ENCODE results near the gene HTRA3.

- no peak for TF ChIP-seq CTCF (conservative IDR thresholded peaks at IDR 0.05; ENCODE audit: low read depth, low read length)
- TF ChIP-seq EZH2phosphoT487 (IDR thresholded peaks at IDR 0.05; ENCODE audit: borderline replicate concordance, low read length), result no peak
Measured at GRCh38 chr4:8245884-8246833, 23.4 kb upstream of the HTRA3 start.
